Measurements from ENCODE around the gene SRSF8. TPM values are rescaled to one million over a fixed set of nuclear protein-coding genes. Genes with fewer than 3 reads are reported as not detected.

SRSF8 gene
- total RNA-seq, 1 experiment from 2014 or later, result 25.1 TPM

DNA sequence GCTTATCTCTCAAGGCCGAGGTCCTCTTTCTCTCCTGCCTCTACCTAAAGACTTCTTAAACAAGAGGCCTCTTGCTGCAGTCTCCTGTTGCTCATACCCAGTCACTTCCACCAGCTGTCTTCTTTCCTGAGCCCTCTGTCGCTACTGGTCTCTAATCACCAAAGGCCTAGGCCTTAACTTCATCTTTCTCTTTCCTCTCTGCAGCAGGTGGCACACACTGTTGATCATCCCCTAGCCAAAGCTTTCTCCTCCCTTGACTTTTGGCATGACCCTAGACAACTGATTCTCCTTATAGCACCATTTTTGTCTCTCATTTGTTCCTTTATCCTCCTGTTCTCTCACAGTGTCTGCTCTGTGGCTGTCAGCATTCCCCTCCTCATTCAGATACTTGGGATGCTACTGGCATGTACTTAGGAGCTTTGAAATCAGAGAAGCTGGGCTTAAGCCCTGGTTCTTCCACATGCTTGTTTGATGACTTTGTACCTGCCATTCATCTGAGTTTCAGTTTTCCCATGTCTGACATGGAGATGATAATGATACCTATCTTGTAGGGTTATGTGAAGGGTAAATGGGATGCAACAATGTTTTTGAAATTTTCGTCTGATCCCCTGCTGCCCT lies 45.3 kb downstream of the SRSF8 start:
- H4K8ac ChIP-seq (replicated peaks; ENCODE audit: insufficient read length, low read depth, low read length), result no peak overlapping the region
- no peaks in the 10 kb centered on the region for H4K20me1 ChIP-seq (ENCODE audit: control insufficient read depth, insufficient read depth, insufficient read length)
- peaks cover 4% of the 10 kb centered on the region; the same call in 1 of the 2 replicates for H3K4me1 ChIP-seq (ENCODE audit: insufficient read depth, low read length)
- no peak overlapping the region for H2AK5ac ChIP-seq (ENCODE audit: insufficient read length, low read length)
- no peaks in the 10 kb centered on the region for H3K79me2 ChIP-seq (ENCODE audit: insufficient read depth, low read length)
- no peaks in the 10 kb centered on the region for H3K23me2 ChIP-seq (ENCODE audit: insufficient read length, low read depth, low read length, poor library complexity, severe bottlenecking)
- no peak overlapping the region for H2BK20ac ChIP-seq (ENCODE audit: low read depth, low read length, poor library complexity, severe bottlenecking)
- H4K5ac ChIP-seq (ENCODE audit: insufficient read length, low read depth, low read length), result no peak overlapping the region
- Mint-ChIP-seq H3K4me3 (no peak overlapping the region), H3K36me3 (ENCODE audit: insufficient read depth in 1 of 3, low read depth in 3 of 3) (peaks cover 0 to 2% (median 0%) of the 10 kb centered on the region in 3 experiments; a peak in 2 of 7 replicates), H3K27ac (no peak overlapping the region), H3K27me3 (ENCODE audit: low read depth) (peaks cover 6% of the 10 kb centered on the region), H3K4me1 (peaks cover 19 to 23% of the 10 kb centered on the region in 2 experiments), H3K9me3 (peaks cover 5% of the 10 kb centered on the region in 2 experiments; a peak in 4 of 5 replicates)
- TF ChIP-seq, protein P1, sequence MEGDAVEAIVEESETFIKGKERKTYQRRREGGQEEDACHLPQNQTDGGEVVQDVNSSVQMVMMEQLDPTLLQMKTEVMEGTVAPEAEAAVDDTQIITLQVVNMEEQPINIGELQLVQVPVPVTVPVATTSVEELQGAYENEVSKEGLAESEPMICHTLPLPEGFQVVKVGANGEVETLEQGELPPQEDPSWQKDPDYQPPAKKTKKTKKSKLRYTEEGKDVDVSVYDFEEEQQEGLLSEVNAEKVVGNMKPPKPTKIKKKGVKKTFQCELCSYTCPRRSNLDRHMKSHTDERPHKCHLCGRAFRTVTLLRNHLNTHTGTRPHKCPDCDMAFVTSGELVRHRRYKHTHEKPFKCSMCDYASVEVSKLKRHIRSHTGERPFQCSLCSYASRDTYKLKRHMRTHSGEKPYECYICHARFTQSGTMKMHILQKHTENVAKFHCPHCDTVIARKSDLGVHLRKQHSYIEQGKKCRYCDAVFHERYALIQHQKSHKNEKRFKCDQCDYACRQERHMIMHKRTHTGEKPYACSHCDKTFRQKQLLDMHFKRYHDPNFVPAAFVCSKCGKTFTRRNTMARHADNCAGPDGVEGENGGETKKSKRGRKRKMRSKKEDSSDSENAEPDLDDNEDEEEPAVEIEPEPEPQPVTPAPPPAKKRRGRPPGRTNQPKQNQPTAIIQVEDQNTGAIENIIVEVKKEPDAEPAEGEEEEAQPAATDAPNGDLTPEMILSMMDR (conservative IDR thresholded peaks at IDR 0.05), result no peak
- H3T11ph ChIP-seq (ENCODE audit: low read length), result no peak overlapping the region
- no peak overlapping the region for H3K27ac ChIP-seq (ENCODE audit: insufficient read length, low read depth, low read length)
- no peak overlapping the region for H3K9ac ChIP-seq (ENCODE audit: extremely low read depth, insufficient read length, low read length)
- no peak overlapping the region for H3K4me2 ChIP-seq (ENCODE audit: insufficient read depth, insufficient read length, low read length)
- no peak overlapping the region for H2BK5ac ChIP-seq (ENCODE audit: insufficient read length, low read length)
- H3K27me3 ChIP-seq (ENCODE audit: insufficient read depth, low read length), result no peaks in the 10 kb centered on the region
- no peak overlapping the region for H2BK12ac ChIP-seq (ENCODE audit: insufficient read length, low read depth, low read length)
- no peak overlapping the region for H3K23ac ChIP-seq (ENCODE audit: insufficient read length, low read depth, low read length)
- WGBS (ENCODE audit: extremely low coverage, insufficient read length, low lambda C conversion rate), result no CpG with 5 or more reads among the region's 3 CpGs
- no peak overlapping the region for H4K91ac ChIP-seq (ENCODE audit: insufficient read length, low read depth, low read length)
- no peak overlapping the region for H3K4ac ChIP-seq (ENCODE audit: low read depth, low read length)
- no peak overlapping the region for H3K14ac ChIP-seq (ENCODE audit: insufficient read depth, low read length)
- DNase-seq, result no peak
- no peak overlapping the region for H3K18ac ChIP-seq (ENCODE audit: insufficient read length, low read depth, low read length)
- no peak overlapping the region for H2BK120ac ChIP-seq (ENCODE audit: low read depth, low read length, poor library complexity, severe bottlenecking)
- no peaks in the 10 kb centered on the region for H3K9me3 ChIP-seq (ENCODE audit: control insufficient read depth, low read depth, low read length)
- no peaks in the 10 kb centered on the region for H3K79me1 ChIP-seq (ENCODE audit: insufficient read depth, low read depth, low read length, poor library complexity, severe bottlenecking)
- no peak overlapping the region for H2AFZ ChIP-seq (ENCODE audit: low read length)
- H3K56ac ChIP-seq (ENCODE audit: insufficient read length, low read depth, low read length), result no peak overlapping the region
- no peak overlapping the region for H2BK15ac ChIP-seq (ENCODE audit: low read depth, low read length)
